HEK293 (cell line): ENCODE data around the gene SAE1.

Experiments
- CTCF ChIP-seq: fragments of 450-650 bp; formaldehyde crosslinking; IDR thresholded peaks from 2 replicates; pipeline ENCODE4 v1.5.1; 2016; ENCODE audit warnings: missing biosample characterization, missing genetic modification characterization
- KLF7 ChIP-seq: fragments of 450-650 bp; formaldehyde crosslinking; IDR thresholded peaks from 2 replicates; pipeline ENCODE4 v1.5.1; 2016; ENCODE audit warnings: missing biosample characterization, missing genetic modification characterization, borderline replicate concordance
- REST ChIP-seq: fragments of 450-650 bp; formaldehyde crosslinking; IDR thresholded peaks from 2 replicates; pipeline ENCODE4 v1.5.1; 2016; ENCODE audit warnings: missing biosample characterization, missing genetic modification characterization
- SP2 ChIP-seq: fragments of 450-650 bp; formaldehyde crosslinking; IDR thresholded peaks from 2 replicates; pipeline ENCODE4 v1.5.1; 2016; ENCODE audit warnings: missing biosample characterization, missing genetic modification characterization
- TCF7L2 ChIP-seq: IDR thresholded peaks from 2 replicates; pipeline ENCODE4 v1.6.1; 2011; ENCODE audit warnings: low read depth, mild to moderate bottlenecking, inconsistent platforms, low read length, moderate library complexity, borderline replicate concordance
- ZNF114 ChIP-seq: fragments of 450-650 bp; formaldehyde crosslinking; IDR thresholded peaks from 2 replicates; pipeline ENCODE4 v1.5.0; 2017; ENCODE audit warnings: missing biosample characterization, missing genetic modification characterization
- ZNF274 ChIP-seq, 2 experiments: fragments of 200-500 bp in 1 of 2; fragments of 450-650 bp in 1 of 2; sonication (Bioruptor generic) in 1 of 2; formaldehyde crosslinking in 1 of 2; IDR thresholded peaks; 2 replicates each; pipeline versions ENCODE4 v1.5.1 to v1.6.1; 2014 to 2016; ENCODE audit warnings: borderline replicate concordance in 1 of 2, inconsistent platforms in 1 of 2, low read length in 1 of 2, missing biosample characterization in 1 of 2, missing genetic modification characterization in 1 of 2
- ZNF350 ChIP-seq: fragments of 450-650 bp; formaldehyde crosslinking; IDR thresholded peaks from 2 replicates; pipeline ENCODE4 v1.5.0; 2017; ENCODE audit warnings: missing biosample characterization, mild to moderate bottlenecking, missing genetic modification characterization
- ZNF580 ChIP-seq: fragments of 450-650 bp; formaldehyde crosslinking; IDR thresholded peaks from 2 replicates; pipeline ENCODE4 v1.5.1; 2016; ENCODE audit warnings: missing biosample characterization, missing genetic modification characterization
- ZNF654 ChIP-seq: fragments of 450-650 bp; formaldehyde crosslinking; IDR thresholded peaks from 2 replicates; pipeline ENCODE4 v1.5.1; 2016; ENCODE audit warnings: low read depth, missing biosample characterization, missing genetic modification characterization

GRCh38 chr19:47239610-47240296, 109.1 kb downstream of the SAE1 start:
- no peak for TF ChIP-seq CTCF
- TF ChIP-seq ZNF274 (IDR thresholded peaks at IDR 0.05; ENCODE audit: low read length), result no peak
- no peak for TF ChIP-seq ZNF274 (tag by site-specific recombination; IDR thresholded peaks at IDR 0.05; ENCODE audit: borderline replicate concordance)
- no peak for TF ChIP-seq SP2
- TF ChIP-seq REST (tag by site-specific recombination), result no peak
- TF ChIP-seq ZNF350, result no peak
- TF ChIP-seq TCF7L2, result no peak
- TF ChIP-seq ZNF580 (tag by site-specific recombination), result no peak
- no peak for TF ChIP-seq ZNF114
- TF ChIP-seq ZNF654 (tag by site-specific recombination), result no peak
- TF ChIP-seq KLF7 (tag by site-specific recombination), result no peak
